Smooth muscle cell (in vitro differentiated cells): ENCODE results near the gene ZNF423. TPM values are rescaled to one million over a fixed set of nuclear protein-coding genes. Genes with fewer than 3 reads are reported as not detected.

ENCODE experiments used
- DNase-seq: peaks from one replicate; lab custom pipeline; 2025; ENCODE audit not compliant: unreplicated experiment; lab: John Stamatoyannopoulos, UW
- H2AFZ ChIP-seq: fragments of 200-600 bp; sonication (generic); 2 replicates; pipeline ENCODE4 v1.6.0; 2016; ENCODE audit warnings: antibody characterized with exemption, low read depth, mild to moderate bottlenecking
- H3F3A ChIP-seq: fragments of 200-600 bp; sonication (generic); 2 replicates; pipeline ENCODE4 v1.6.0; 2017; ENCODE audit warnings: antibody characterized with exemption, low read depth
- H3K27ac ChIP-seq: fragments of 200-600 bp; sonication (generic); 2 replicates; pipeline ENCODE4 v1.5.1; 2016; ENCODE audit warnings: low read depth, mild to moderate bottlenecking
- H3K27me3 ChIP-seq: fragments of 200-600 bp; sonication (generic); 2 replicates; pipeline ENCODE4 v1.6.1; 2016; ENCODE audit warnings: low read depth, mild to moderate bottlenecking
- H3K36me3 ChIP-seq: fragments of 200-600 bp; sonication (generic); 2 replicates; pipeline ENCODE4 v1.5.1; 2016; ENCODE audit warnings: low read depth
- H3K4me1 ChIP-seq: fragments of 200-600 bp; sonication (generic); 2 replicates; pipeline ENCODE4 v1.5.1; 2016; ENCODE audit warnings: low read depth
- H3K4me2 ChIP-seq: fragments of 200-600 bp; sonication (generic); 2 replicates; pipeline ENCODE4 v1.6.0; 2016; ENCODE audit warnings: mild to moderate bottlenecking
- H3K4me3 ChIP-seq: fragments of 200-600 bp; sonication (generic); 2 replicates; pipeline ENCODE4 v1.5.1; 2016; ENCODE audit warnings: mild to moderate bottlenecking
- H3K79me2 ChIP-seq: fragments of 200-600 bp; sonication (generic); 2 replicates; pipeline ENCODE4 v1.6.0; 2016; ENCODE audit warnings: low read depth, mild to moderate bottlenecking
- H3K9ac ChIP-seq: fragments of 200-600 bp; sonication (generic); 2 replicates; pipeline ENCODE4 v1.6.0; 2016; ENCODE audit warnings: low read depth
- H3K9me3 ChIP-seq: fragments of 200-600 bp; sonication (generic); replicated peaks from 2 replicates; pipeline ENCODE4 v1.5.1; 2016; ENCODE audit warnings: low read depth
- H4K20me1 ChIP-seq: fragments of 200-600 bp; sonication (generic); 2 replicates; pipeline ENCODE4 v1.6.0; 2016; ENCODE audit warnings: low read depth
- WGBS: methylation state at CpG from one replicate; pipeline ENCODE4 v1.1.7; 2016; ENCODE audit warnings: low lambda C conversion rate; 5-methylcytosine and 5-hydroxymethylcytosine counted together
- polyA plus RNA-seq: library from polyadenylated mRNA; unstranded; fragments of >200 nt; fragmentation: Nextera tagmentation; extraction: Ambion mirVana; gene quantifications from 2 replicates; pipeline ENCODE4 v1.2.1, GENCODE V29; 2016
- total RNA-seq: library from RNA; depleted of rRNA; stranded (reverse); fragments of >200 nt; gene quantifications from 2 replicates; pipeline ENCODE4 v1.2.3, GENCODE V29; 2014
- TF ChIP-seq, protein P1 (sequence below): fragments of 200-600 bp; sonication (generic); IDR thresholded peaks from 2 replicates; pipeline ENCODE4 v1.5.1; 2017; ENCODE audit warnings: borderline replicate concordance, mild to moderate bottlenecking, antibody characterized with exemption; ENCODE audit not compliant: insufficient read depth, poor library complexity, severe bottlenecking

Gene ZNF423
- total and polyA plus RNA-seq, 2 experiments from 2014 or later, result 6.9 to 7.0 TPM

- no peaks in the 10 kb centered on the region for H3K36me3 ChIP-seq
- H4K20me1 ChIP-seq, result no peaks in the 10 kb centered on the region
- no peaks in the 10 kb centered on the region for H3F3A ChIP-seq
- no peaks in the 10 kb centered on the region for H3K9me3 ChIP-seq
- H3K4me3 ChIP-seq, result no peak overlapping the region
- no peak overlapping the region for H2AFZ ChIP-seq
- no peaks in the 10 kb centered on the region for H3K27me3 ChIP-seq
- DNase-seq, result no peak
- no peak overlapping the region for H3K4me2 ChIP-seq
- H3K27ac ChIP-seq, result no peak overlapping the region
- no peaks in the 10 kb centered on the region for H3K79me2 ChIP-seq
- TF ChIP-seq, protein P1, sequence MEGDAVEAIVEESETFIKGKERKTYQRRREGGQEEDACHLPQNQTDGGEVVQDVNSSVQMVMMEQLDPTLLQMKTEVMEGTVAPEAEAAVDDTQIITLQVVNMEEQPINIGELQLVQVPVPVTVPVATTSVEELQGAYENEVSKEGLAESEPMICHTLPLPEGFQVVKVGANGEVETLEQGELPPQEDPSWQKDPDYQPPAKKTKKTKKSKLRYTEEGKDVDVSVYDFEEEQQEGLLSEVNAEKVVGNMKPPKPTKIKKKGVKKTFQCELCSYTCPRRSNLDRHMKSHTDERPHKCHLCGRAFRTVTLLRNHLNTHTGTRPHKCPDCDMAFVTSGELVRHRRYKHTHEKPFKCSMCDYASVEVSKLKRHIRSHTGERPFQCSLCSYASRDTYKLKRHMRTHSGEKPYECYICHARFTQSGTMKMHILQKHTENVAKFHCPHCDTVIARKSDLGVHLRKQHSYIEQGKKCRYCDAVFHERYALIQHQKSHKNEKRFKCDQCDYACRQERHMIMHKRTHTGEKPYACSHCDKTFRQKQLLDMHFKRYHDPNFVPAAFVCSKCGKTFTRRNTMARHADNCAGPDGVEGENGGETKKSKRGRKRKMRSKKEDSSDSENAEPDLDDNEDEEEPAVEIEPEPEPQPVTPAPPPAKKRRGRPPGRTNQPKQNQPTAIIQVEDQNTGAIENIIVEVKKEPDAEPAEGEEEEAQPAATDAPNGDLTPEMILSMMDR, result no peak
- no peaks in the 10 kb centered on the region for H3K4me1 ChIP-seq
- 93% methylated on average over 11 of the region's 11 CpGs for WGBS
- no peak overlapping the region for H3K9ac ChIP-seq
Observed at GRCh38 chr16:49515016-49515565, 340.8 kb downstream of the ZNF423 start.

- 95% methylated on average over 24 of the region's 24 CpGs for WGBS
- H3K27ac ChIP-seq, result no peak overlapping the region
- H3K4me3 ChIP-seq, result no peak overlapping the region
- H3F3A ChIP-seq, result no peaks in the 10 kb centered on the region
- no peaks in the 10 kb centered on the region for H3K36me3 ChIP-seq
- TF ChIP-seq, protein P1, result no peak
- no peaks in the 10 kb centered on the region for H3K4me1 ChIP-seq
- H3K9ac ChIP-seq, result no peak overlapping the region
- no peak overlapping the region for H2AFZ ChIP-seq
- no peaks in the 10 kb centered on the region for H3K9me3 ChIP-seq
- DNase-seq, result no peak
- H3K27me3 ChIP-seq, result no peaks in the 10 kb centered on the region
- H3K79me2 ChIP-seq, result no peaks in the 10 kb centered on the region
- H4K20me1 ChIP-seq, result no peaks in the 10 kb centered on the region
- no peak overlapping the region for H3K4me2 ChIP-seq
Observed at GRCh38 chr16:49514073-49514980, 341.6 kb downstream of the ZNF423 start.

DNA sequence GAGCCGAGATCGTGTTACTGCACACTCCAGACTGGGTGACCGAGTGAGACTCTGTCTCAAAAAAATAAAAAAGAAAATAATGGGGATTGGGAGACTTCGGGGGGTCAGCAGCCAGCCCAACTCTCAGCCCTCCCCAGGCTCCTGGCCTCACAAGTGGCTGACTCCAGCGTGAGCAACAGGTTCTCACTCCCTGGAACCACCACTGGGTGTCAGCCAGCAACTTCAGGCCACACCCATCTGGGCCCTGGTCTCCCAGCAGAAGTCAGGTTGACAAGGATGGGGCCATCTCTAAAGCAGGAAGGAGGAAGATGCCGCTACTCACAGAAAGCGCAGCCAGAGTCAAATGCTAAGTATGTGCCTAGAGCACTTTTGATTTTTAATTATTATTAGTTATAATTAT, 342.9 kb downstream of the ZNF423 start:
- 83% methylated on average over 7 of the region's 7 CpGs for WGBS

More for the DNA sequence above, 342.9 kb downstream of the ZNF423 start:
- H3K9me3 ChIP-seq, result no peaks in the 10 kb centered on the region
- TF ChIP-seq, protein P1, result no peak
- no peaks in the 10 kb centered on the region for H3K36me3 ChIP-seq
- DNase-seq, result no peak
- no peak overlapping the region for H2AFZ ChIP-seq
- H3K4me2 ChIP-seq, result no peak overlapping the region
- no peak overlapping the region for H3K9ac ChIP-seq
- H3K4me3 ChIP-seq, result no peak overlapping the region
- no peaks in the 10 kb centered on the region for H3K79me2 ChIP-seq
- H3K27me3 ChIP-seq, result no peaks in the 10 kb centered on the region
- no peaks in the 10 kb centered on the region for H3F3A ChIP-seq
- H4K20me1 ChIP-seq, result no peaks in the 10 kb centered on the region
- H3K27ac ChIP-seq, result no peak overlapping the region
- H3K4me1 ChIP-seq, result no peaks in the 10 kb centered on the region
